Mammary epithelial cell (primary cell): Measurements from ENCODE around the gene ARSA.

Source experiments
- EZH2 ChIP-seq: IDR thresholded peaks from 2 replicates; pipeline ENCODE4 v1.6.1; 2012; ENCODE audit warnings: low read length, inconsistent platforms, borderline replicate concordance
- TF ChIP-seq, protein P1 (sequence below), 2 donors: IDR thresholded peaks in 1 of 2; conservative IDR thresholded peaks in 1 of 2; 2 replicates each; pipeline ENCODE4 v1.5.1; 2011 to 2012; ENCODE audit warnings: inconsistent platforms in 2 of 2, low read length in 2 of 2, mild to moderate bottlenecking in 2 of 2, control low read depth in 1 of 2, low read depth in 1 of 2; ENCODE audit not compliant: insufficient read depth in 1 of 2; ENCODE audit errors: extremely low read depth in 1 of 2

DNA sequence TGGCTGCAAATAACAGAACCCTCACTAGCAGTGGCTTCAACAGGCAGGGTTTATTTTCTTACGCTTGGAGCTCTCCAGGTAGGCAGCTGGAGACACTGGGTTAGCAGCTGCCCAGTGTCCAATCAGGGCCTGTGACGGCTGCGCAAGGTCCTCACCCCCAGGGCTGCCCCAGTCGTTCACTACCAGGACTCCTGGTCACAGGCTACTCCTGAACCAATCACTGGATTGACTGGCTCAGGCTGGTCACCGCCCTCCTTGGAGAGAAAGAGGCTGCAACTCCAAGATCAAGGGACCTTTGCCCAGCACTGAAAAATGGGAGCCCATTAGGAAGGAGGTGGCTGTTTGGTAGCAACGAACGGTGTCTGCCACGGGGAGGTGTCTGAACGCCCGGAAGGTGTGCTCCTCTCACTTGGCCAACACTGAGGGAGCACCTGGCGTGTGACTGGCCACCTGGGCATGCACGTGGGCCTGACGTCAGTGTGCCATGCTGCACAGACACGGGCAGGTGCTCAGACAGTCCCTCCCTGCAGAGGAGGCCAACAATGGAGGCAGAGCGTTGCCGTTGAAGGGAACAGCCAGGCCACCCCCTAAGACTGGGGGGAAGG, 5.1 kb downstream of the ARSA start:
- TF ChIP-seq, protein P1, sequence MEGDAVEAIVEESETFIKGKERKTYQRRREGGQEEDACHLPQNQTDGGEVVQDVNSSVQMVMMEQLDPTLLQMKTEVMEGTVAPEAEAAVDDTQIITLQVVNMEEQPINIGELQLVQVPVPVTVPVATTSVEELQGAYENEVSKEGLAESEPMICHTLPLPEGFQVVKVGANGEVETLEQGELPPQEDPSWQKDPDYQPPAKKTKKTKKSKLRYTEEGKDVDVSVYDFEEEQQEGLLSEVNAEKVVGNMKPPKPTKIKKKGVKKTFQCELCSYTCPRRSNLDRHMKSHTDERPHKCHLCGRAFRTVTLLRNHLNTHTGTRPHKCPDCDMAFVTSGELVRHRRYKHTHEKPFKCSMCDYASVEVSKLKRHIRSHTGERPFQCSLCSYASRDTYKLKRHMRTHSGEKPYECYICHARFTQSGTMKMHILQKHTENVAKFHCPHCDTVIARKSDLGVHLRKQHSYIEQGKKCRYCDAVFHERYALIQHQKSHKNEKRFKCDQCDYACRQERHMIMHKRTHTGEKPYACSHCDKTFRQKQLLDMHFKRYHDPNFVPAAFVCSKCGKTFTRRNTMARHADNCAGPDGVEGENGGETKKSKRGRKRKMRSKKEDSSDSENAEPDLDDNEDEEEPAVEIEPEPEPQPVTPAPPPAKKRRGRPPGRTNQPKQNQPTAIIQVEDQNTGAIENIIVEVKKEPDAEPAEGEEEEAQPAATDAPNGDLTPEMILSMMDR (conservative IDR thresholded peaks at IDR 0.05 in 1 of 2, IDR thresholded peaks at IDR 0.05 in 1 of 2; ENCODE audit: extremely low read depth in 1 of 2, insufficient read depth in 1 of 2, low read depth in 1 of 2, low read length in 2 of 2), result peak in 1 of 2 donors; percentile 32
- no peak for TF ChIP-seq EZH2
